NT2/D1 (cell line): ENCODE data around the gene PRXL2A.

ENCODE experiments used
- SUZ12 ChIP-seq: IDR thresholded peaks from 2 replicates; pipeline ENCODE4 v1.6.1; 2011; ENCODE audit not compliant: insufficient read length, insufficient read depth; ENCODE audit errors: extremely low read depth
- YY1 ChIP-seq: IDR thresholded peaks from 2 replicates; pipeline ENCODE4 v1.6.1; 2011; ENCODE audit not compliant: insufficient read length, insufficient read depth
- ZNF274 ChIP-seq: IDR thresholded peaks from 2 replicates; pipeline ENCODE4 v1.6.1; 2011; ENCODE audit warnings: mild to moderate bottlenecking, low read depth, low read length

DNA sequence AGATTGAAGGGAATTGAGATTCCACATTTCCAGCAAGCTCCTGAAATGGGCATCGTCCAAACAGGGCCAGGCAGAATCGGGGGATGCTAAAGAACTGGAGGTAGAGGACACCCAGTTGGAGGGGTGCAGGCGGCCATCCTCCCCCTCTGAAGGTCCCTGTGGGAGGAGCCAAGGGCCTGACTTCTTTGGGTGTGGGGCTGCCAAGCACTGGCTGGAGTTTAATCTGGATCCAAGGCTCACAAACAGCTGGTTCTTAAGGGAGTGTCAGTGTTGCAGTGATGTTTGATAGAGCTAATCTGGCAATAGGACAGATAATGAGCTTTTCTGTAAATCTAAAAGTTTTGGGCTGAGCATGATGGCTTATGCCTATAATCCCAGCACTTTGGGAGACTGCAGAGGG, 66.6 kb downstream of the PRXL2A start:
- no peak for TF ChIP-seq SUZ12
- TF ChIP-seq YY1 = no peak
- no peak for TF ChIP-seq ZNF274
